GM23338 (cell line): Measurements from ENCODE around the gene CPXM1. TPM values are rescaled to one million over a fixed set of nuclear protein-coding genes. Genes with fewer than 3 reads are reported as not detected.

Source experiments
- ATAC-seq: fragments of 200-7000 bp; cut with Tn5 transposase; 3 replicates; pipeline ENCODE4 v1.9.1; 2020
- DNase-seq: peaks from one replicate; pipeline ENCODE4 v3.0.0-alpha.2; 2015; ENCODE audit warnings: low spot score
- H2AFZ ChIP-seq: fragments of 200-600 bp; sonication (generic); 2 replicates; pipeline ENCODE4 v1.8.0; 2016; ENCODE audit warnings: antibody characterized with exemption, mild to moderate bottlenecking, moderate library complexity
- H3F3A ChIP-seq: fragments of 200-600 bp; sonication (generic); replicated peaks from 2 replicates; pipeline ENCODE4 v1.8.0; 2017; ENCODE audit warnings: antibody characterized with exemption, mixed run types, low read depth
- H3K27ac ChIP-seq: fragments of 200-600 bp; sonication (generic); 2 replicates; pipeline ENCODE4 v1.6.1; 2016; ENCODE audit warnings: low read depth
- H3K27me3 ChIP-seq: fragments of 200-600 bp; sonication (generic); 2 replicates; pipeline ENCODE4 v1.8.0; 2016; ENCODE audit warnings: mild to moderate bottlenecking, mixed run types, moderate library complexity; ENCODE audit not compliant: insufficient read depth
- H3K36me3 ChIP-seq: fragments of 200-600 bp; sonication (generic); 2 replicates; pipeline ENCODE4 v1.8.0; 2016; ENCODE audit warnings: mild to moderate bottlenecking; ENCODE audit not compliant: insufficient read depth
- H3K4me1 ChIP-seq: fragments of 200-600 bp; sonication (generic); 2 replicates; pipeline ENCODE4 v1.8.0; 2016; ENCODE audit warnings: mild to moderate bottlenecking, moderate library complexity; ENCODE audit not compliant: insufficient read depth
- H3K4me2 ChIP-seq: fragments of 200-600 bp; sonication (generic); 2 replicates; pipeline ENCODE4 v1.7.1; 2017; ENCODE audit warnings: mixed run types
- H3K4me3 ChIP-seq: fragments of 200-600 bp; sonication (generic); 2 replicates; pipeline ENCODE4 v1.6.1; 2016; ENCODE audit warnings: mixed run types
- H3K79me2 ChIP-seq: fragments of 200-600 bp; sonication (generic); replicated peaks from 2 replicates; pipeline ENCODE4 v1.8.0; 2017; ENCODE audit warnings: mild to moderate bottlenecking; ENCODE audit not compliant: insufficient read depth
- H3K9me2 ChIP-seq: fragments of 200-600 bp; sonication (generic); 2 replicates; pipeline ENCODE4 v1.8.0; 2017; ENCODE audit not compliant: insufficient read depth
- H4K20me1 ChIP-seq: fragments of 200-600 bp; sonication (generic); replicated peaks from 2 replicates; pipeline ENCODE4 v1.8.0; 2017; ENCODE audit warnings: mild to moderate bottlenecking; ENCODE audit not compliant: insufficient read depth
- H3K27ac Mint-ChIP-seq: 2 replicates; pipeline ENCODE4 v1.8.0; 2020; ENCODE audit warnings: inconsistent platforms, mild to moderate bottlenecking, moderate library complexity, mixed read lengths
- H3K27me3 Mint-ChIP-seq: 3 replicates; pipeline ENCODE4 v1.8.0; 2022; ENCODE audit warnings: low read depth, mild to moderate bottlenecking, moderate library complexity, mixed read lengths, inconsistent platforms; ENCODE audit not compliant: insufficient read depth, poor library complexity
- H3K36me3 Mint-ChIP-seq: 3 replicates; pipeline ENCODE4 v1.8.0; 2021; ENCODE audit warnings: low read depth, mild to moderate bottlenecking, inconsistent platforms, moderate library complexity, mixed read lengths
- H3K4me1 Mint-ChIP-seq: 3 replicates; pipeline ENCODE4 v1.8.0; 2020; ENCODE audit warnings: mild to moderate bottlenecking, inconsistent platforms, mixed read lengths
- H3K4me3 Mint-ChIP-seq: 3 replicates; pipeline ENCODE4 v1.8.0; 2021; ENCODE audit warnings: moderate library complexity, mild to moderate bottlenecking, inconsistent platforms, mixed read lengths
- H3K9me3 Mint-ChIP-seq: 3 replicates; pipeline ENCODE4 v1.8.0; 2020; ENCODE audit warnings: moderate library complexity, mild to moderate bottlenecking, inconsistent platforms, mixed read lengths
- CTCF ChIP-seq, 2 experiments: fragments of 200-600 bp in 1 of 2; sonication (generic) in 1 of 2; conservative IDR thresholded peaks; 2 replicates each; pipeline versions ENCODE4 v1.5.1 to v1.6.1; 2016 to 2017; ENCODE audit warnings: antibody characterized with exemption in 2 of 2, low read depth in 2 of 2, mild to moderate bottlenecking in 2 of 2, moderate library complexity in 1 of 2
- ETS1 ChIP-seq: IDR thresholded peaks from 2 replicates; pipeline ENCODE4 v1.6.1; 2016; ENCODE audit warnings: antibody characterized with exemption
- EZH2 ChIP-seq: fragments of 200-600 bp; sonication (generic); IDR thresholded peaks from one replicate; pipeline ENCODE4 v1.8.0; 2017; ENCODE audit warnings: antibody characterized with exemption, mild to moderate bottlenecking, low read depth; ENCODE audit not compliant: unreplicated experiment
- EZH2phosphoT487 ChIP-seq: fragments of 200-600 bp; sonication (generic); IDR thresholded peaks from one replicate; pipeline ENCODE4 v1.8.1; 2018; ENCODE audit warnings: antibody characterized with exemption; ENCODE audit not compliant: unreplicated experiment
- NANOG ChIP-seq: IDR thresholded peaks from 2 replicates; pipeline ENCODE4 v1.6.1; 2016; ENCODE audit warnings: antibody characterized with exemption, borderline replicate concordance
- REST ChIP-seq: IDR thresholded peaks from one replicate; pipeline ENCODE4 v1.6.1; 2018; ENCODE audit warnings: antibody characterized with exemption; ENCODE audit not compliant: unreplicated experiment
- STAT1 ChIP-seq: IDR thresholded peaks from one replicate; pipeline ENCODE4 v1.6.1; 2016; ENCODE audit warnings: antibody characterized with exemption; ENCODE audit not compliant: unreplicated experiment
- ZNF114 ChIP-seq: fragments of 250-450 bp; sonication (Bioruptor Pico); IDR thresholded peaks from 2 replicates; pipeline ENCODE4 v1.5.0; 2020; ENCODE audit warnings: mild to moderate bottlenecking, moderate library complexity
- ZNF462 ChIP-seq: fragments of 250-450 bp; sonication (Bioruptor Pico); IDR thresholded peaks from 2 replicates; pipeline ENCODE4 v1.5.0; 2020; ENCODE audit warnings: mild to moderate bottlenecking, moderate library complexity
- polyA plus RNA-seq: library from polyadenylated mRNA; unstranded; fragments of >200 nt; fragmentation: Nextera tagmentation; extraction: Ambion mirVana; gene quantifications from 2 replicates; pipeline ENCODE4 v1.2.1, GENCODE V29; 2016
- total RNA-seq: library from RNA; depleted of rRNA; stranded (reverse); fragments of >200 nt; shearing (Covaris generic); gene quantifications from 2 replicates; pipeline ENCODE4 v1.2.3, GENCODE V29; 2014

CPXM1 gene
- total and polyA plus RNA-seq, 2 experiments from 2014 or later, result 17.0 to 29.3 TPM

GRCh38 chr20:2794866-2795447 lies 5.5 kb downstream of the CPXM1 start:
- Histone ChIP-seq H3K4me3 (no peak overlapping the region), H3F3A (no peaks in the 10 kb centered on the region), H3K27ac (no peak overlapping the region), H3K27me3 (peaks cover 12% of the 10 kb centered on the region), H3K4me1 (peaks cover 10% of the 10 kb centered on the region; the same call in 1 of the 2 replicates), H2AFZ (no peak overlapping the region), H3K79me2 (no peaks in the 10 kb centered on the region), H3K36me3 (no peaks in the 10 kb centered on the region), H3K4me2 (no peak overlapping the region), H4K20me1 (peaks cover 8% of the 10 kb centered on the region; the same call in 1 of the 2 replicates), H3K9me2 (no peaks in the 10 kb centered on the region)
- H3K27ac Mint-ChIP-seq, result no peak overlapping the region
- TF ChIP-seq EZH2phosphoT487, result no peak
- no peak for TF ChIP-seq REST
- no peak for TF ChIP-seq ZNF462 (CRISPR knock-in tag)
- TF ChIP-seq NANOG, result no peak
- no peak for TF ChIP-seq ETS1
- TF ChIP-seq CTCF (conservative IDR thresholded peaks at IDR 0.05; ENCODE audit: low read depth in 2 of 2), result no peak
- no peak for TF ChIP-seq EZH2
- no peak for TF ChIP-seq ZNF114 (CRISPR knock-in tag)
- TF ChIP-seq STAT1, result no peak
- ATAC-seq, result no peak
- DNase-seq, result no peak
- peaks cover 33% of the 10 kb centered on the region for H3K36me3 Mint-ChIP-seq
- H3K4me1 Mint-ChIP-seq, result peaks cover 13% of the 10 kb centered on the region
- H3K4me3 Mint-ChIP-seq, result no peak overlapping the region
- H3K9me3 Mint-ChIP-seq, result no peaks in the 10 kb centered on the region
- peaks cover 8% of the 10 kb centered on the region for H3K27me3 Mint-ChIP-seq
